Trophoblast cell (in vitro differentiated cells and primary cell): ENCODE data around the gene WDR27. TPM values are rescaled to one million over a fixed set of nuclear protein-coding genes. Genes with fewer than 3 reads are reported as not detected.
A peak's percentile ranks its signal among the peaks of the same experiment; 100 is the strongest.

Source experiments
- DNase-seq, 2 donors: peaks; one replicate each; pipeline ENCODE4 v3.0.0-alpha.2; 2016
- H2AFZ ChIP-seq: 2 replicates; pipeline ENCODE4 v1.6.1; 2013; ENCODE audit warnings: low read length, moderate library complexity, mild to moderate bottlenecking; ENCODE audit not compliant: insufficient read depth, poor library complexity
- H2AK5ac ChIP-seq: 2 replicates; pipeline ENCODE4 v1.6.1; 2013; ENCODE audit warnings: mild to moderate bottlenecking, low read length
- H2BK120ac ChIP-seq: 2 replicates; pipeline ENCODE4 v1.6.1; 2013; ENCODE audit warnings: low read length, mild to moderate bottlenecking, moderate library complexity; ENCODE audit not compliant: insufficient read depth, poor library complexity
- H2BK12ac ChIP-seq: 2 replicates; pipeline ENCODE4 v1.6.1; 2013; ENCODE audit warnings: mild to moderate bottlenecking, low read length, moderate library complexity
- H2BK5ac ChIP-seq: 2 replicates; pipeline ENCODE4 v1.6.1; 2013; ENCODE audit warnings: low read length, low read depth, moderate library complexity, mild to moderate bottlenecking; ENCODE audit not compliant: poor library complexity
- H3K14ac ChIP-seq: 2 replicates; pipeline ENCODE4 v1.6.1; 2013; ENCODE audit warnings: mild to moderate bottlenecking, low read length
- H3K18ac ChIP-seq: 2 replicates; pipeline ENCODE4 v1.6.1; 2013; ENCODE audit warnings: mild to moderate bottlenecking, low read length
- H3K23ac ChIP-seq: 2 replicates; pipeline ENCODE4 v1.6.1; 2013; ENCODE audit warnings: low read length
- H3K27ac ChIP-seq: 2 replicates; pipeline ENCODE4 v1.5.1; 2013; ENCODE audit warnings: low read depth, mild to moderate bottlenecking, inconsistent platforms, low read length, moderate library complexity
- H3K27me3 ChIP-seq: 2 replicates; pipeline ENCODE4 v1.6.1; 2013; ENCODE audit warnings: inconsistent platforms, mild to moderate bottlenecking, low read length, moderate library complexity; ENCODE audit not compliant: insufficient read depth
- H3K36me3 ChIP-seq, 2 experiments: 1 replicate in 1 of 2; 2 replicates in 1 of 2; pipeline ENCODE4 v1.6.1; 2013; ENCODE audit warnings: low read length in 2 of 2, mild to moderate bottlenecking in 2 of 2, moderate library complexity in 1 of 2; ENCODE audit not compliant: insufficient read depth in 2 of 2, control insufficient read depth in 1 of 2
- H3K4ac ChIP-seq: 2 replicates; pipeline ENCODE4 v1.6.1; 2013; ENCODE audit warnings: low read depth, mild to moderate bottlenecking, low read length, moderate library complexity
- H3K4me1 ChIP-seq, 2 experiments: 1 replicate in 1 of 2; 2 replicates in 1 of 2; pipeline ENCODE4 v1.6.1; 2013; ENCODE audit warnings: low read length in 2 of 2, mild to moderate bottlenecking in 2 of 2, moderate library complexity in 1 of 2; ENCODE audit not compliant: insufficient read depth in 2 of 2, control insufficient read depth in 1 of 2
- H3K4me2 ChIP-seq: 2 replicates; pipeline ENCODE4 v1.6.1; 2013; ENCODE audit warnings: inconsistent platforms, mild to moderate bottlenecking, low read length, moderate library complexity
- H3K4me3 ChIP-seq: 2 replicates; pipeline ENCODE4 v1.5.1; 2013; ENCODE audit warnings: mild to moderate bottlenecking, low read depth, low read length, inconsistent platforms
- H3K79me1 ChIP-seq: one replicate; pipeline ENCODE4 v1.6.1; 2013; ENCODE audit warnings: low read length
- H3K79me2 ChIP-seq: 2 replicates; pipeline ENCODE4 v1.6.1; 2013; ENCODE audit warnings: low read length, mild to moderate bottlenecking; ENCODE audit not compliant: control insufficient read depth, insufficient read depth, poor library complexity
- H3K9ac ChIP-seq: 2 replicates; pipeline ENCODE4 v1.6.1; 2013; ENCODE audit warnings: mild to moderate bottlenecking, low read length
- H3K9me3 ChIP-seq: 2 replicates; pipeline ENCODE4 v1.6.1; 2013; ENCODE audit warnings: low read depth, mild to moderate bottlenecking, control low read depth, inconsistent platforms, low read length; ENCODE audit not compliant: insufficient read depth
- H4K12ac ChIP-seq: 2 replicates; pipeline ENCODE4 v1.6.1; 2013; ENCODE audit warnings: low read depth, mild to moderate bottlenecking, low read length, moderate library complexity
- H4K8ac ChIP-seq: 2 replicates; pipeline ENCODE4 v1.6.1; 2013; ENCODE audit warnings: low read depth, mild to moderate bottlenecking, low read length, moderate library complexity
- H4K91ac ChIP-seq: one replicate; pipeline ENCODE4 v1.6.1; 2013; ENCODE audit warnings: low read depth, mild to moderate bottlenecking, low read length, moderate library complexity
- WGBS: extraction: QIAGEN DNeasy Blood & Tissue Kit; methylation state at CpG from one replicate; pipeline ENCODE4 v1.1.7; 2013; ENCODE audit warnings: missing lambda C conversion rate; ENCODE audit not compliant: insufficient read length, insufficient coverage; ENCODE audit errors: extremely low coverage; 5-methylcytosine and 5-hydroxymethylcytosine counted together
- polyA plus RNA-seq: library from polyadenylated mRNA; stranded (reverse); fragments of 200-250 nt; gene quantifications from 2 replicates; pipeline ENCODE4 v1.2.3, GENCODE V29; 2013

The WDR27 gene
- 16.0 TPM in 2 replicates for polyA plus RNA-seq

- Histone ChIP-seq H3K4me1 (peaks cover 2 to 8% of the 10 kb centered on the region in 2 experiments), H2BK5ac (peak within 1 kb of the TSS; percentile 49), H3K9me3 (peaks cover 4% of the 10 kb centered on the region), H3K18ac (peak within 1 kb of the TSS; percentile 73), H2AFZ (peak within 1 kb of the TSS; percentile 65), H3K27ac (peak within 1 kb of the TSS; percentile 76), H4K91ac (peak within 1 kb of the TSS; percentile 68), H2AK5ac (peak within 1 kb of the TSS; percentile 34), H3K23ac (peak within 1 kb of the TSS; percentile 9), H3K79me1 (peaks cover 10% of the 10 kb centered on the region), H4K12ac (peak within 1 kb of the TSS; percentile 93), H3K4me3 (peak within 1 kb of the TSS; percentile 94), H3K36me3 (peaks cover 3 to 12% of the 10 kb centered on the region in 2 experiments), H4K8ac (peak within 1 kb of the TSS; percentile 92), H3K14ac (peak within 1 kb of the TSS; percentile 91), H2BK120ac (peak within 1 kb of the TSS; percentile 75), H3K9ac (peak within 1 kb of the TSS; percentile 94), H3K27me3 (no peaks in the 10 kb centered on the region), H3K79me2 (peaks cover 12% of the 10 kb centered on the region), H3K4me2 (peak within 1 kb of the TSS; percentile 91), H3K4ac (peak within 1 kb of the TSS; percentile 70), H2BK12ac (no peak within 1 kb of the TSS)
- WGBS, result no CpG with 5 or more reads among the region's 92 CpGs
- peak; percentile 97 to 99 for DNase-seq
These were observed at the start of gene WDR27, which contains the start of gene C6orf120 for GRCh38 chr6:169701954-169702839. Gene WDR27 (minus strand): TSS chr6:169702029. CDS start chr6:169689005, 13,024 bp downstream. Gene C6orf120 (plus strand): TSS chr6:169702126. CDS start chr6:169702460, 334 bp downstream.

- Histone ChIP-seq H3K27me3 (no peaks in the 10 kb centered on the region), H3K23ac (no peak overlapping the region), H2AFZ (no peak overlapping the region), H4K8ac (no peak overlapping the region), H3K4me1 (no peaks in the 10 kb centered on the region), H2BK120ac (no peak overlapping the region), H3K9me3 (no peaks in the 10 kb centered on the region), H2AK5ac (no peak overlapping the region), H3K14ac (no peak overlapping the region), H3K79me2 (peaks cover 4% of the 10 kb centered on the region), H3K4me2 (no peak overlapping the region), H3K4me3 (no peak overlapping the region), H4K91ac (no peak overlapping the region), H2BK12ac (no peak overlapping the region), H3K18ac (no peak overlapping the region), H3K79me1 (peaks cover 5% of the 10 kb centered on the region), H3K36me3 (no peaks in the 10 kb centered on the region), H3K27ac (no peak overlapping the region), H2BK5ac (no peak overlapping the region), H4K12ac (no peak overlapping the region), H3K9ac (no peak overlapping the region), H3K4ac (no peak overlapping the region)
- DNase-seq, result peak in 1 of 2 donors; percentile 42
- WGBS, result no CpG with 5 or more reads among the region's 1 CpG
These were observed 44.7 kb upstream of the WDR27 start for GRCh38 chr6:169746556-169746955.

GRCh38 chr6:169745405-169745804 is 43.6 kb upstream of the WDR27 start:
- Histone ChIP-seq H3K36me3 (no peaks in the 10 kb centered on the region), H2BK12ac (no peak overlapping the region), H3K4ac (no peak overlapping the region), H3K23ac (no peak overlapping the region), H3K79me2 (no peaks in the 10 kb centered on the region), H3K4me2 (no peak overlapping the region), H3K27me3 (no peaks in the 10 kb centered on the region), H4K91ac (no peak overlapping the region), H3K4me1 (no peaks in the 10 kb centered on the region), H2BK120ac (no peak overlapping the region), H2BK5ac (no peak overlapping the region), H3K9me3 (no peaks in the 10 kb centered on the region), H3K4me3 (no peak overlapping the region), H3K79me1 (no peaks in the 10 kb centered on the region), H4K12ac (no peak overlapping the region), H3K18ac (no peak overlapping the region), H2AFZ (no peak overlapping the region), H3K27ac (no peak overlapping the region), H2AK5ac (no peak overlapping the region), H4K8ac (no peak overlapping the region), H3K9ac (no peak overlapping the region), H3K14ac (no peak overlapping the region)
- WGBS, result no CpG with 5 or more reads among the region's 3 CpGs
- no peak for DNase-seq

GRCh38 chr6:169741344-169741743 is 39.5 kb upstream of the WDR27 start:
- Histone ChIP-seq H4K12ac (no peak overlapping the region), H3K4me2 (no peak overlapping the region), H3K4me1 (no peaks in the 10 kb centered on the region), H3K14ac (no peak overlapping the region), H3K36me3 (no peaks in the 10 kb centered on the region), H3K9me3 (no peaks in the 10 kb centered on the region), H2BK12ac (no peak overlapping the region), H3K79me2 (no peaks in the 10 kb centered on the region), H3K9ac (no peak overlapping the region), H4K91ac (no peak overlapping the region), H3K27ac (no peak overlapping the region), H3K79me1 (no peaks in the 10 kb centered on the region), H4K8ac (no peak overlapping the region), H2AFZ (no peak overlapping the region), H2BK120ac (no peak overlapping the region), H3K27me3 (no peaks in the 10 kb centered on the region), H3K23ac (no peak overlapping the region), H2BK5ac (no peak overlapping the region), H3K4me3 (no peak overlapping the region), H3K18ac (no peak overlapping the region), H2AK5ac (no peak overlapping the region), H3K4ac (no peak overlapping the region)
- no peak for DNase-seq
